DOHH2 (cell line): Measurements from ENCODE around the gene BFSP1.

ENCODE experiments used
- H3F3A ChIP-seq: fragments of 200-600 bp; sonication (generic), shearing (Covaris generic); 2 replicates; pipeline ENCODE4 v1.6.0; 2016; ENCODE audit warnings: antibody characterized with exemption, mild to moderate bottlenecking; ENCODE audit not compliant: control insufficient read depth, insufficient read depth
- H3K27ac ChIP-seq: fragments of 200-600 bp; sonication (generic); 2 replicates; pipeline ENCODE4 v1.5.1; 2014; ENCODE audit warnings: low read depth, mild to moderate bottlenecking, low read length, moderate library complexity
- H3K27me3 ChIP-seq: fragments of 200-600 bp; sonication (generic); 2 replicates; pipeline ENCODE4 v1.6.1; 2014; ENCODE audit warnings: mild to moderate bottlenecking, low read length, mixed read lengths; ENCODE audit not compliant: control insufficient read depth
- H3K36me3 ChIP-seq: fragments of 200-600 bp; sonication (generic); 2 replicates; pipeline ENCODE4 v1.6.1; 2014; ENCODE audit warnings: mild to moderate bottlenecking, low read length, moderate library complexity, mixed read lengths; ENCODE audit not compliant: control insufficient read depth
- H3K4me1 ChIP-seq: fragments of 200-600 bp; sonication (generic); 2 replicates; pipeline ENCODE4 v1.6.1; 2014; ENCODE audit warnings: mild to moderate bottlenecking, low read length, mixed read lengths; ENCODE audit not compliant: control insufficient read depth
- H3K4me2 ChIP-seq: fragments of 200-600 bp; sonication (generic); 2 replicates; pipeline ENCODE4 v1.6.0; 2014; ENCODE audit warnings: mild to moderate bottlenecking, low read length, moderate library complexity
- H3K4me3 ChIP-seq: fragments of 200-600 bp; sonication (generic); 2 replicates; pipeline ENCODE4 v1.5.1; 2014; ENCODE audit warnings: mild to moderate bottlenecking, low read length, mixed read lengths
- H3K79me2 ChIP-seq: fragments of 200-600 bp; sonication (generic); 2 replicates; pipeline ENCODE4 v1.6.1; 2014; ENCODE audit warnings: mild to moderate bottlenecking, low read length, mixed read lengths; ENCODE audit not compliant: control insufficient read depth
- H3K9me2 ChIP-seq: fragments of 200-600 bp; sonication (generic); replicated peaks from 2 replicates; pipeline ENCODE4 v1.6.1; 2014; ENCODE audit warnings: mild to moderate bottlenecking, low read length, mixed read lengths; ENCODE audit not compliant: control insufficient read depth
- H3K9me3 ChIP-seq: fragments of 200-600 bp; sonication (generic); 2 replicates; pipeline ENCODE4 v1.6.1; 2014; ENCODE audit warnings: antibody characterized with exemption, low read length, mixed read lengths; ENCODE audit not compliant: control insufficient read depth, insufficient read depth
- H4K20me1 ChIP-seq: fragments of 200-600 bp; sonication (generic); 2 replicates; pipeline ENCODE4 v1.6.0; 2014; ENCODE audit warnings: low read depth, mild to moderate bottlenecking, antibody characterized with exemption, low read length, moderate library complexity; ENCODE audit not compliant: control insufficient read depth, insufficient read depth
- CTCF ChIP-seq: fragments of 200-600 bp; sonication (generic); IDR thresholded peaks from one replicate; pipeline ENCODE4 v1.5.1; 2014; ENCODE audit warnings: antibody characterized with exemption, mild to moderate bottlenecking, low read depth, low read length; ENCODE audit not compliant: poor library complexity, severe bottlenecking
- EZH2phosphoT487 ChIP-seq: fragments of 200-600 bp; sonication (generic); IDR thresholded peaks from 2 replicates; pipeline ENCODE4 v1.6.1; 2017; ENCODE audit warnings: borderline replicate concordance, mild to moderate bottlenecking, antibody characterized with exemption, low read length, moderate library complexity, mixed read lengths

BFSP1 gene

GRCh38 chr20:17538517-17539170, 7.5 kb upstream of the BFSP1 start:
- no peaks in the 10 kb centered on the region for H3F3A ChIP-seq

GRCh38 chr20:17537959-17538358, 6.8 kb upstream of the BFSP1 start:
- H3K4me1 ChIP-seq: peaks cover 7% of the 10 kb centered on the region
- H3K9me2 ChIP-seq: no peaks in the 10 kb centered on the region
- no peak overlapping the region for H3K4me3 ChIP-seq
- no peaks in the 10 kb centered on the region for H4K20me1 ChIP-seq
- H3K79me2 ChIP-seq: no peaks in the 10 kb centered on the region
- H3K27me3 ChIP-seq: peaks cover 26% of the 10 kb centered on the region
- H3K27ac ChIP-seq: no peak overlapping the region
- H3F3A ChIP-seq: no peaks in the 10 kb centered on the region
- no peaks in the 10 kb centered on the region for H3K9me3 ChIP-seq
- H3K36me3 ChIP-seq: no peaks in the 10 kb centered on the region
- H3K4me2 ChIP-seq: no peak overlapping the region
- TF ChIP-seq CTCF (no peak), EZH2phosphoT487 (no peak)

More at GRCh38 chr20:17538517-17539170, 7.5 kb upstream of the BFSP1 start:
- H3K4me1 ChIP-seq: peaks cover under 1% of the 10 kb centered on the region
- no peak overlapping the region for H3K27ac ChIP-seq
- no peak for TF ChIP-seq CTCF
- no peak for TF ChIP-seq EZH2phosphoT487
- no peaks in the 10 kb centered on the region for H4K20me1 ChIP-seq
- H3K9me2 ChIP-seq: no peaks in the 10 kb centered on the region
- no peak overlapping the region for H3K4me3 ChIP-seq
- no peak overlapping the region for H3K4me2 ChIP-seq
- peaks cover 33% of the 10 kb centered on the region for H3K27me3 ChIP-seq
- no peaks in the 10 kb centered on the region for H3K79me2 ChIP-seq
- no peaks in the 10 kb centered on the region for H3K9me3 ChIP-seq
- no peaks in the 10 kb centered on the region for H3K36me3 ChIP-seq

- Histone ChIP-seq H4K20me1 (no peaks in the 10 kb centered on the region), H3K4me2 (no peak overlapping the region), H3K27ac (no peak overlapping the region), H3K4me1 (peaks cover 7% of the 10 kb centered on the region), H3K27me3 (peaks cover 25% of the 10 kb centered on the region), H3K9me3 (no peaks in the 10 kb centered on the region), H3F3A (no peaks in the 10 kb centered on the region), H3K36me3 (no peaks in the 10 kb centered on the region), H3K79me2 (no peaks in the 10 kb centered on the region), H3K9me2 (no peaks in the 10 kb centered on the region), H3K4me3 (no peak overlapping the region)
- TF ChIP-seq EZH2phosphoT487 (no peak), CTCF (peak; percentile 88)
These were observed 5.8 kb upstream of the BFSP1 start for GRCh38 chr20:17536944-17537444.
